K562 (cell line): ENCODE measurements around the gene HES3. TPM values are rescaled to one million over a fixed set of nuclear protein-coding genes. Genes with fewer than 3 reads are reported as not detected.
A peak's percentile ranks its signal among the peaks of the same experiment; 100 is the strongest.

Source experiments
- FOXA1 ChIP-seq: fragments of 450-650 bp; IDR thresholded peaks from 2 replicates; pipeline ENCODE4 v1.6.1; 2016; ENCODE audit warnings: mild to moderate bottlenecking, borderline replicate concordance
- IFI16 ChIP-seq: fragments of 250-450 bp; sonication (Bioruptor Pico); IDR thresholded peaks from 2 replicates; pipeline ENCODE4 v2.1.2; 2022; ENCODE audit warnings: mild to moderate bottlenecking, inconsistent platforms
- JUND ChIP-seq, 2 experiments: IDR thresholded peaks; 2 replicates in 1 of 2; 3 replicates in 1 of 2; pipeline ENCODE4 v1.6.1; 2011; ENCODE audit warnings: borderline replicate concordance in 2 of 2, low read depth in 2 of 2, low read length in 2 of 2, improper control_type of control experiment in 1 of 2, missing biosample characterization in 1 of 2, missing genetic modification characterization in 1 of 2, missing genetic modification reagents in 1 of 2
- KDM4B ChIP-seq, 2 experiments: fragments of 450-650 bp in 1 of 2; sonication (generic) in 1 of 2; IDR thresholded peaks; 2 replicates each; pipeline ENCODE4 v1.6.1; 2016 to 2017; ENCODE audit warnings: borderline replicate concordance in 2 of 2, antibody characterized with exemption in 1 of 2, low read depth in 1 of 2, mild to moderate bottlenecking in 1 of 2
- MBD2 ChIP-seq: sonication (generic); IDR thresholded peaks from 2 replicates; pipeline ENCODE4 v1.6.1; 2016; ENCODE audit warnings: low read depth, borderline replicate concordance
- MYC ChIP-seq, 2 experiments: fragments of 250-450 bp in 1 of 2; sonication (Bioruptor Pico) in 1 of 2; IDR thresholded peaks; 2 replicates each; pipeline versions ENCODE4 v1.5.1 to v1.6.1; 2012 to 2021; ENCODE audit warnings: low read depth in 2 of 2, borderline replicate concordance in 1 of 2, improper control_type of control experiment in 1 of 2, low read length in 1 of 2, mild to moderate bottlenecking in 1 of 2, moderate library complexity in 1 of 2
- NFIX ChIP-seq: fragments of 250-450 bp; sonication (Bioruptor Pico); IDR thresholded peaks from 2 replicates; pipeline ENCODE4 v1.4.0; 2020; ENCODE audit warnings: low read depth, mild to moderate bottlenecking, moderate library complexity
- NR2F6 ChIP-seq: fragments of 450-650 bp; formaldehyde crosslinking; IDR thresholded peaks from 2 replicates; pipeline ENCODE4 v1.4.0; 2020; ENCODE audit warnings: mild to moderate bottlenecking
- PATZ1 ChIP-seq: fragments of 250-450 bp; sonication (Bioruptor Pico); IDR thresholded peaks from 2 replicates; pipeline ENCODE4 v1.5.0; 2020; ENCODE audit warnings: mild to moderate bottlenecking, borderline replicate concordance
- SNAPC5 ChIP-seq: fragments of 250-450 bp; sonication (Bioruptor Pico); IDR thresholded peaks from 2 replicates; pipeline ENCODE4 v1.8.0; 2021; ENCODE audit warnings: moderate library complexity, mild to moderate bottlenecking, inconsistent platforms
- SRSF1 ChIP-seq: fragments of 200-400 bp; formaldehyde crosslinking; IDR thresholded peaks from 2 replicates; pipeline ENCODE4 v1.6.1; 2017; ENCODE audit warnings: mild to moderate bottlenecking, low read depth, low read length, moderate library complexity
- TRIM28 ChIP-seq: fragments of 450-650 bp; IDR thresholded peaks from 2 replicates; pipeline ENCODE4 v1.6.1; 2017
- ZFP36 ChIP-seq: fragments of 150-350 bp; IDR thresholded peaks from 2 replicates; pipeline ENCODE4 v1.6.1; 2018; ENCODE audit warnings: low read length, low read depth; ENCODE audit not compliant: partially characterized antibody
- ZNF316 ChIP-seq: fragments of 450-650 bp; IDR thresholded peaks from 2 replicates; pipeline ENCODE4 v1.6.1; 2016
- polyA plus RNA-seq, 8 experiments: library from polyadenylated mRNA; depleted of rRNA in 4 of 8; stranded (reverse) in 5 of 8; unstranded in 3 of 8; fragments of >200 nt; fragmentation: Nextera tagmentation in 2 of 8; fragmentation: Illumina TruSeq in 1 of 8; extraction: Ambion mirVana in 2 of 8; extraction: Trizol in 1 of 8; gene quantifications; 2 replicates each; pipeline versions ENCODE4 v1.2.1 to v1.2.3, GENCODE V29; 2011 to 2014; ENCODE audit warnings: inconsistent platforms in 1 of 8, missing spikeins in 1 of 8
- total RNA-seq, 7 experiments: library from RNA; depleted of rRNA in 6 of 7; stranded (reverse); fragments of >200 nt in 6 of 7; fragmentation: Illumina TruSeq in 2 of 7; extraction: Trizol in 2 of 7; gene quantifications; 2 replicates each; pipeline versions ENCODE4 v1.2.1 to v1.2.3, GENCODE V29; 2011 to 2021; ENCODE audit warnings: low replicate concordance in 1 of 7
- TF ChIP-seq, protein P1 (sequence below): fragments of 250-450 bp; sonication (Bioruptor Pico); IDR thresholded peaks from 2 replicates; pipeline ENCODE4 v1.9.0; 2021; ENCODE audit warnings: mild to moderate bottlenecking, inconsistent platforms
- TF ChIP-seq, protein P2 (sequence below): IDR thresholded peaks from 2 replicates; pipeline ENCODE4 v1.6.1; 2016; ENCODE audit warnings: missing genetic modification characterization, missing compliant biosample characterization

The HES3 gene
- total and polyA plus RNA-seq, 9 of the 15 experiments (the other 6 are each of a cell fraction or from before 2014, with no cell fraction given): not detected

DNA sequence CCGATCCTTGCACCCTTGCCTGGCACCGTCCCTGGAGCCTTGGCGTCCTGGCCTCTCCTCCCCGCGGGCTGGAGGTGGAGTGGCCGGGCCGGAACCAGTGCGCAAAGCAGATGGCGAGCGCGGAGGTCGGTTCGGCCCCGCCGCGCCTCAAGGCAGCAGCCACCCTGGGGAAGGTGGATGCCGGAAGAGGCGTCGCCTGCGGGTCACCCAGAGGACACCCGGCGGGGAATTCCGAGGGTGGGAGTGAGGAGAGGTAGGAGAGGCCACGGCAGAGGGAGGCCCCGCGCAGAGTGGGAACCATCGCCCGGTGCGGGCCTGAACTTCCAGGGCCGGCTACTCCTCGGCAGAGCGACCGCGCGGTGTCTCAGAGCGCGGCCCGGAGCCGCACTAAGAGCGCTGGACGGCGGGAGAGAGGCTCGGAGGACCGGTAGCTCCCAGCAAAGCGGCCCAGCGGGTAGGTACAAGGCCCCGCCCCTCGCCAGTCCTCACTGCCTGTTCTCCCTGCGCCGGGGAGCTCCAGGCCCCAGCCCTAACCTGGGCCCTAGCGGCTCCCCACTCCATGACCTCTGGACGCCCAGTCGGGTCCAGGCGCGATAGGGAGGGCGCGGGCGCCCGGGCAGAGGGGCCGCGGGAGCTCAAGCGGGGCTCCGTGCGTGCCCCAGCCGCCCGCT lies 38.0 kb upstream of the HES3 start, which contains the start of gene RNF207 (continued):
- TF ChIP-seq, protein P1, sequence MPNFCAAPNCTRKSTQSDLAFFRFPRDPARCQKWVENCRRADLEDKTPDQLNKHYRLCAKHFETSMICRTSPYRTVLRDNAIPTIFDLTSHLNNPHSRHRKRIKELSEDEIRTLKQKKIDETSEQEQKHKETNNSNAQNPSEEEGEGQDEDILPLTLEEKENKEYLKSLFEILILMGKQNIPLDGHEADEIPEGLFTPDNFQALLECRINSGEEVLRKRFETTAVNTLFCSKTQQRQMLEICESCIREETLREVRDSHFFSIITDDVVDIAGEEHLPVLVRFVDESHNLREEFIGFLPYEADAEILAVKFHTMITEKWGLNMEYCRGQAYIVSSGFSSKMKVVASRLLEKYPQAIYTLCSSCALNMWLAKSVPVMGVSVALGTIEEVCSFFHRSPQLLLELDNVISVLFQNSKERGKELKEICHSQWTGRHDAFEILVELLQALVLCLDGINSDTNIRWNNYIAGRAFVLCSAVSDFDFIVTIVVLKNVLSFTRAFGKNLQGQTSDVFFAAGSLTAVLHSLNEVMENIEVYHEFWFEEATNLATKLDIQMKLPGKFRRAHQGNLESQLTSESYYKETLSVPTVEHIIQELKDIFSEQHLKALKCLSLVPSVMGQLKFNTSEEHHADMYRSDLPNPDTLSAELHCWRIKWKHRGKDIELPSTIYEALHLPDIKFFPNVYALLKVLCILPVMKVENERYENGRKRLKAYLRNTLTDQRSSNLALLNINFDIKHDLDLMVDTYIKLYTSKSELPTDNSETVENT (CRISPR knock-in tag): no peak
- TF ChIP-seq TRIM28 (no peak), SNAPC5 (CRISPR knock-in tag) (no peak), ZFP36 (peak; percentile 47), FOXA1 (no peak), MBD2 (no peak), MYC (IDR thresholded peaks at IDR 0.05; ENCODE audit: low read depth, low read length) (no peak), MYC (CRISPR knock-in tag; IDR thresholded peaks at IDR 0.05; ENCODE audit: borderline replicate concordance, low read depth) (no peak), JUND (IDR thresholded peaks at IDR 0.05; ENCODE audit: borderline replicate concordance, low read depth, low read length) (no peak), JUND (tag; IDR thresholded peaks at IDR 0.05; ENCODE audit: borderline replicate concordance, low read depth, low read length) (no peak), SRSF1 (no peak), NR2F6 (CRISPR knock-in tag) (no peak), KDM4B (IDR thresholded peaks at IDR 0.05; ENCODE audit: borderline replicate concordance in 2 of 2, low read depth in 1 of 2) (no peak), IFI16 (CRISPR knock-in tag) (no peak), ZNF316 (no peak), PATZ1 (no peak), NFIX (CRISPR knock-in tag) (no peak)
- TF ChIP-seq, protein P2, sequence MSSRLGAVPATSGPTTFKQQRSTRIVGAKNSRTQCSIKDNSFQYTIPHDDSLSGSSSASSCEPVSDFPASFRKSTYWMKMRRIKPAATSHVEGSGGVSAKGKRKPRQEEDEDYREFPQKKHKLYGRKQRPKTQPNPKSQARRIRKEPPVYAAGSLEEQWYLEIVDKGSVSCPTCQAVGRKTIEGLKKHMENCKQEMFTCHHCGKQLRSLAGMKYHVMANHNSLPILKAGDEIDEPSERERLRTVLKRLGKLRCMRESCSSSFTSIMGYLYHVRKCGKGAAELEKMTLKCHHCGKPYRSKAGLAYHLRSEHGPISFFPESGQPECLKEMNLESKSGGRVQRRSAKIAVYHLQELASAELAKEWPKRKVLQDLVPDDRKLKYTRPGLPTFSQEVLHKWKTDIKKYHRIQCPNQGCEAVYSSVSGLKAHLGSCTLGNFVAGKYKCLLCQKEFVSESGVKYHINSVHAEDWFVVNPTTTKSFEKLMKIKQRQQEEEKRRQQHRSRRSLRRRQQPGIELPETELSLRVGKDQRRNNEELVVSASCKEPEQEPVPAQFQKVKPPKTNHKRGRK (tag): no peak
